GM10248 (cell line): ENCODE results near the gene POLQ.
"Not testable (repeated sequence)": the region's sequence is repeated elsewhere in the genome, so short reads cannot be mapped to it uniquely, and the experiment has no call there.

Experiments used
- CTCF ChIA-PET: fragments of 300-600 bp; sonication (Branson Sonifier 250); formaldehyde crosslinking; extraction: SDS; loops from one replicate; lab custom pipeline; 2021; ENCODE audit warnings: antibody characterized with exemption; lab: Yijun Ruan, JAX
- POLR2A ChIA-PET: fragments of 350-650 bp; sonication (Branson Sonifier 250); formaldehyde crosslinking; extraction: SDS; loops from one replicate; lab custom pipeline; 2020; ENCODE audit warnings: antibody characterized with exemption; lab: Yijun Ruan, JAX
- DNase-seq: peaks from one replicate; pipeline ENCODE4 v3.0.0; 2012; ENCODE audit errors: extremely low spot score
- CTCF ChIP-seq: IDR thresholded peaks from 2 replicates; pipeline ENCODE4 v1.5.1; 2012; ENCODE audit warnings: mild to moderate bottlenecking, low read depth; ENCODE audit errors: extremely low read depth, missing control alignments, control extremely low read depth

Gene POLQ

GRCh38 chr3:121399820-121400219, 146.0 kb downstream of the POLQ start:
- no peak for TF ChIP-seq CTCF
- ChIA-PET POLR2A (no interaction called here), CTCF (no interaction called here)
- DNase-seq: no peak

GRCh38 chr3:121398051-121398450, 147.7 kb downstream of the POLQ start:
- POLR2A ChIA-PET, DNase-seq: not testable (repeated sequence)
- CTCF ChIA-PET: interaction anchor here (1.5 kb wide), 1 partner anchor 10 kb away, joined by 3 read pairs; no protein-coding TSS in a partner anchor

GRCh38 chr3:121395967-121396366, 149.8 kb downstream of the POLQ start:
- CTCF ChIA-PET, POLR2A ChIA-PET, DNase-seq: not testable (repeated sequence)

- POLR2A ChIA-PET, CTCF ChIA-PET, DNase-seq: not testable (repeated sequence)
Observed at GRCh38 chr3:121388308-121388707, 157.5 kb downstream of the POLQ start.
